Uterus (tissue), 4 donors: ENCODE results near the gene EVX1. TPM values are rescaled to one million over a fixed set of nuclear protein-coding genes. Genes with fewer than 3 reads are reported as not detected.

Source experiments
- DNase-seq, 2 donors: peaks; one replicate each; pipeline ENCODE4 v3.0.0-alpha.2; 2019 to 2020
- H3K27ac ChIP-seq, 2 donors: fragments of 200-600 bp; sonication (generic); 1 replicate in 1 of 2; 2 replicates in 1 of 2; pipeline ENCODE4 v1.5.1; 2016 to 2018
- H3K27me3 ChIP-seq, 2 donors: fragments of 200-600 bp; sonication (generic); one replicate each; pipeline ENCODE4 v1.5.1; 2018 to 2019; ENCODE audit warnings: control low read depth in 1 of 2
- H3K36me3 ChIP-seq, 2 donors: fragments of 200-600 bp; sonication (generic); one replicate each; pipeline ENCODE4 v1.5.1; 2019; ENCODE audit warnings: control low read depth in 1 of 2
- H3K4me1 ChIP-seq, 2 donors: fragments of 200-600 bp; sonication (generic); one replicate each; pipeline ENCODE4 v1.5.1; 2018 to 2019; ENCODE audit warnings: control low read depth in 1 of 2
- H3K4me3 ChIP-seq, 2 donors: fragments of 200-600 bp; sonication (generic); 1 replicate in 1 of 2; 2 replicates in 1 of 2; pipeline ENCODE4 v1.5.1; 2018 to 2019; ENCODE audit warnings: mild to moderate bottlenecking in 1 of 2
- H3K9me3 ChIP-seq, 2 donors: fragments of 200-600 bp; sonication (generic); one replicate each; pipeline ENCODE4 v1.5.1; 2019; ENCODE audit warnings: control low read depth in 1 of 2
- CTCF ChIP-seq, 4 experiments: fragments of 200-600 bp in 2 of 4; fragments of 450-650 bp in 2 of 4; sonication (generic) in 2 of 4; IDR thresholded peaks; one replicate each; pipeline ENCODE4 v1.5.1; 2016 to 2019; ENCODE audit warnings: antibody characterized with exemption in 4 of 4, mild to moderate bottlenecking in 2 of 4, moderate library complexity in 1 of 4
- POLR2A ChIP-seq, 2 donors: fragments of 450-650 bp; IDR thresholded peaks; one replicate each; pipeline ENCODE4 v1.6.1; 2016; ENCODE audit warnings: antibody characterized with exemption in 2 of 2, mild to moderate bottlenecking in 1 of 2, moderate library complexity in 1 of 2
- intact Hi-C: fragments of 100-400 bp; cut with DNase I; formaldehyde crosslinking; loops from one replicate; pipeline ENCODE4 v1.15.1; 2023; ENCODE audit warnings: low total_unique reads
- total RNA-seq, 4 donors: library from RNA; depleted of rRNA in 3 of 4; stranded (reverse); fragments of >200 nt in 3 of 4; gene quantifications; one replicate each; pipeline versions ENCODE4 v1.1.0 to v1.2.4, GENCODE V29; 2014 to 2023
- donor health status: DM: yes; HTN: yes; CAD: no.

EVX1 gene
- total RNA-seq, 4 donors from 2014 or later, result 0.21 TPM; not detected in 3

- DNase-seq, result no peak
These were observed 22.1 kb upstream of the EVX1 start for GRCh38 chr7:27220440-27220955.

GRCh38 chr7:27221201-27221797 lies 21.3 kb upstream of the EVX1 start:
- H3K9me3 ChIP-seq, result no peaks in the 10 kb centered on the region
- intact Hi-C loops, result no loop called here
- H3K4me3 ChIP-seq, result no peak overlapping the region
- no peaks in the 10 kb centered on the region for H3K4me1 ChIP-seq
- DNase-seq, result no peak
- no peak overlapping the region for H3K27ac ChIP-seq
- TF ChIP-seq CTCF (IDR thresholded peaks at IDR 0.05) (no peak), POLR2A (IDR thresholded peaks at IDR 0.05) (no peak)
- H3K36me3 ChIP-seq, result no peaks in the 10 kb centered on the region
- peaks cover 15 to 39% of the 10 kb centered on the region in 2 donors for H3K27me3 ChIP-seq

More at GRCh38 chr7:27220440-27220955, 22.1 kb upstream of the EVX1 start:
- Histone ChIP-seq H3K9me3 (no peaks in the 10 kb centered on the region), H3K4me1 (no peaks in the 10 kb centered on the region), H3K4me3 (no peak overlapping the region), H3K27me3 (peaks cover 14 to 36% of the 10 kb centered on the region in 2 donors), H3K27ac (no peak overlapping the region), H3K36me3 (no peaks in the 10 kb centered on the region)
- TF ChIP-seq POLR2A (IDR thresholded peaks at IDR 0.05) (no peak), CTCF (IDR thresholded peaks at IDR 0.05) (no peak)
- intact Hi-C loops, result no loop called here

- intact Hi-C loops, result no loop called here
These were observed 18.5 kb upstream of the EVX1 start for GRCh38 chr7:27223941-27224575.

GRCh38 chr7:27224983-27225934 lies 17.3 kb upstream of the EVX1 start:
- no peak for DNase-seq
- intact Hi-C loops, result no loop called here
- H3K27me3 ChIP-seq, result peaks cover 11 to 39% of the 10 kb centered on the region in 2 donors
- H3K9me3 ChIP-seq, result no peaks in the 10 kb centered on the region
- TF ChIP-seq POLR2A (IDR thresholded peaks at IDR 0.05), result no peak
- TF ChIP-seq CTCF (IDR thresholded peaks at IDR 0.05), result no peak
- H3K27ac ChIP-seq, result no peak overlapping the region
- no peak overlapping the region for H3K4me3 ChIP-seq
- H3K36me3 ChIP-seq, result no peaks in the 10 kb centered on the region
- H3K4me1 ChIP-seq, result no peaks in the 10 kb centered on the region

More at GRCh38 chr7:27223941-27224575, 18.5 kb upstream of the EVX1 start:
- no peak overlapping the region for H3K27ac ChIP-seq
- peaks cover 15 to 39% of the 10 kb centered on the region in 2 donors for H3K27me3 ChIP-seq
- H3K36me3 ChIP-seq, result no peaks in the 10 kb centered on the region
- no peak for TF ChIP-seq CTCF (IDR thresholded peaks at IDR 0.05)
- TF ChIP-seq POLR2A (IDR thresholded peaks at IDR 0.05), result no peak
- DNase-seq, result no peak
- H3K4me3 ChIP-seq, result no peak overlapping the region
- H3K9me3 ChIP-seq, result no peaks in the 10 kb centered on the region
- no peaks in the 10 kb centered on the region for H3K4me1 ChIP-seq
